ENCODE measurements around the gene TMPRSS5. TPM values are rescaled to one million over a fixed set of nuclear protein-coding genes. Genes with fewer than 3 reads are reported as not detected.
"Not testable (repeated sequence)": the region's sequence is repeated elsewhere in the genome, so short reads cannot be mapped to it uniquely, and the experiment has no call there.

The TMPRSS5 gene
- under 1 TPM; 0.39 to 0.98 (median 0.78) TPM for polyA plus RNA-seq (ENCODE audit: insufficient read length in 4 of 4)

GRCh38 chr11:113705871-113706655 lies at the start of gene TMPRSS5:
Gene TMPRSS5 (minus strand): TSS chr11:113706308. CDS start chr11:113706224, 84 bp downstream.
- DNase-seq (ENCODE audit: low read depth in 4 of 4, low spot score in 3 of 4): no peak

- no peak for DNase-seq (ENCODE audit: low read depth in 4 of 4, low spot score in 3 of 4)
Measured at GRCh38 chr11:113752932-113753331, 46.8 kb upstream of the TMPRSS5 start.

- DNase-seq (ENCODE audit: low read depth in 4 of 4, low spot score in 3 of 4): no peak
Measured at GRCh38 chr11:113736323-113736722, 30.2 kb upstream of the TMPRSS5 start.

- peak in 1 of 4 donors; percentile 1 for DNase-seq (ENCODE audit: low read depth in 4 of 4, low spot score in 3 of 4)
Measured at GRCh38 chr11:113732092-113732491, 26.0 kb upstream of the TMPRSS5 start.

GRCh38 chr11:113730887-113731726 lies 25.0 kb upstream of the TMPRSS5 start:
- DNase-seq (ENCODE audit: low read depth in 4 of 4, low spot score in 3 of 4): peak; percentile 23 to 51 (median 39)

GRCh38 chr11:113729456-113729855 lies 23.3 kb upstream of the TMPRSS5 start:
- no peak for DNase-seq (ENCODE audit: low read depth in 4 of 4, low spot score in 3 of 4)

GRCh38 chr11:113728814-113729213 lies 22.7 kb upstream of the TMPRSS5 start:
- DNase-seq (ENCODE audit: low read depth in 4 of 4, low spot score in 3 of 4): no peak

GRCh38 chr11:113725913-113726312 lies 19.8 kb upstream of the TMPRSS5 start:
- DNase-seq (ENCODE audit: low read depth in 4 of 4, low spot score in 3 of 4): no peak

- no peak for DNase-seq (ENCODE audit: low read depth in 4 of 4, low spot score in 3 of 4)
Measured at GRCh38 chr11:113725407-113725806, 19.3 kb upstream of the TMPRSS5 start.

GRCh38 chr11:113724778-113725177 lies 18.7 kb upstream of the TMPRSS5 start:
- no peak for DNase-seq (ENCODE audit: low read depth in 4 of 4, low spot score in 3 of 4)

GRCh38 chr11:113723787-113724186 lies 17.7 kb upstream of the TMPRSS5 start:
- no peak for DNase-seq (ENCODE audit: low read depth in 4 of 4, low spot score in 3 of 4)

- DNase-seq (ENCODE audit: low read depth in 4 of 4, low spot score in 3 of 4): no peak
Measured at GRCh38 chr11:113722934-113723333, 16.8 kb upstream of the TMPRSS5 start.

- DNase-seq (ENCODE audit: low read depth in 4 of 4, low spot score in 3 of 4): no peak
Measured at GRCh38 chr11:113722221-113722620, 16.1 kb upstream of the TMPRSS5 start.

- DNase-seq (ENCODE audit: low read depth in 4 of 4, low spot score in 3 of 4): no peak
Measured at GRCh38 chr11:113721462-113722066, 15.5 kb upstream of the TMPRSS5 start.

GRCh38 chr11:113720478-113720877 lies 14.4 kb upstream of the TMPRSS5 start:
- not testable (repeated sequence) for DNase-seq (ENCODE audit: low read depth in 4 of 4, low spot score in 3 of 4)

- no peak for DNase-seq (ENCODE audit: low read depth in 4 of 4, low spot score in 3 of 4)
Measured at GRCh38 chr11:113715882-113716625, 9.9 kb upstream of the TMPRSS5 start.

- DNase-seq (ENCODE audit: low read depth in 4 of 4, low spot score in 3 of 4): no peak
Measured at GRCh38 chr11:113715273-113715672, 9.2 kb upstream of the TMPRSS5 start.

- no peak for DNase-seq (ENCODE audit: low read depth in 4 of 4, low spot score in 3 of 4)
Measured at GRCh38 chr11:113710989-113711388, 4.9 kb upstream of the TMPRSS5 start.

GRCh38 chr11:113703551-113703950 lies 2.6 kb downstream of the TMPRSS5 start:
- not testable (repeated sequence) for DNase-seq (ENCODE audit: low read depth in 4 of 4, low spot score in 3 of 4)

- DNase-seq (ENCODE audit: low read depth in 4 of 4, low spot score in 3 of 4): no peak
Measured at GRCh38 chr11:113701491-113701890, 4.6 kb downstream of the TMPRSS5 start.
